Endothelial cell of umbilical vein (primary cell): ENCODE data around the gene ARHGEF7. TPM values are rescaled to one million over a fixed set of nuclear protein-coding genes. Genes with fewer than 3 reads are reported as not detected.

Experiments
- BruUV-seq: library from RNA; stranded (reverse); fragments of 400-500 nt; replicated peaks from 2 replicates; lab custom pipeline; 2021; lab: Mats Ljungman, UMichigan
- CTCF ChIA-PET: fragments of 300-600, 350-600 bp; sonication (Branson Sonifier 250); formaldehyde crosslinking; loops from one replicate; lab custom pipeline; 2021; ENCODE audit warnings: antibody characterized with exemption, inconsistent platforms; lab: Charles Lee
- POLR2A ChIA-PET: fragments of 300-600, 350-600 bp; sonication (Branson Sonifier 250); formaldehyde crosslinking; loops from one replicate; lab custom pipeline; 2021; ENCODE audit warnings: antibody characterized with exemption, inconsistent platforms; lab: Charles Lee
- DNase-seq: peaks from one replicate; pipeline ENCODE4 v3.0.0-alpha.2; 2011; ENCODE audit warnings: low read depth, low spot score
- FAIRE-seq: peaks from 2 replicates; lab custom pipeline; 2011; peaks lifted over from hg19 to GRCh38; lab: Jason Lieb, UNC
- H2AFZ ChIP-seq: 2 replicates; pipeline ENCODE4 v1.6.0; 2012; ENCODE audit warnings: low read depth, low read length, control low read depth, inconsistent platforms
- H3K27ac ChIP-seq: 2 replicates; pipeline ENCODE4 v1.5.1; 2011; ENCODE audit warnings: low read depth, mild to moderate bottlenecking, control low read depth, low read length, moderate library complexity; ENCODE audit not compliant: insufficient read depth
- H3K27me3 ChIP-seq, 2 experiments: 2 replicates each; pipeline versions ENCODE4 v1.6.0 to v1.6.1; 2011; ENCODE audit warnings: low read length in 2 of 2, mixed read lengths in 1 of 2; ENCODE audit not compliant: control insufficient read depth in 2 of 2, insufficient read depth in 2 of 2
- H3K36me3 ChIP-seq, 2 experiments: 2 replicates in 1 of 2; 3 replicates in 1 of 2; pipeline ENCODE4 v1.5.1; 2011; ENCODE audit warnings: low read length in 2 of 2, mild to moderate bottlenecking in 1 of 2, moderate library complexity in 1 of 2; ENCODE audit not compliant: control insufficient read depth in 2 of 2, insufficient read depth in 2 of 2; ENCODE audit errors: extremely low read depth in 1 of 2
- H3K4me1 ChIP-seq: 3 replicates; pipeline ENCODE4 v1.5.1; 2011; ENCODE audit warnings: mild to moderate bottlenecking, low read length; ENCODE audit not compliant: control insufficient read depth, insufficient read depth; ENCODE audit errors: extremely low read depth
- H3K4me2 ChIP-seq: 2 replicates; pipeline ENCODE4 v1.6.1; 2011; ENCODE audit warnings: low read length, control low read depth, mixed read lengths; ENCODE audit not compliant: insufficient read depth
- H3K4me3 ChIP-seq, 3 experiments: fragments of 200-600 bp in 1 of 3; sonication (generic), shearing (Covaris generic) in 1 of 3; replicated peaks in 1 of 3; 2 replicates each; pipeline ENCODE4 v1.5.1; 2011 to 2016; ENCODE audit warnings: control low read depth in 3 of 3, low read length in 3 of 3, mild to moderate bottlenecking in 2 of 3, inconsistent platforms in 1 of 3, low read depth in 1 of 3, moderate library complexity in 1 of 3; ENCODE audit not compliant: insufficient read depth in 1 of 3
- H3K79me2 ChIP-seq: 2 replicates; pipeline ENCODE4 v1.6.0; 2012; ENCODE audit warnings: low read length, inconsistent platforms; ENCODE audit not compliant: control insufficient read depth, insufficient read depth
- H3K9ac ChIP-seq: replicated peaks from 2 replicates; pipeline ENCODE3; 2011; ENCODE audit warnings: low read length, control low read depth; ENCODE audit not compliant: insufficient read depth; ENCODE audit errors: extremely low read depth
- H3K9me1 ChIP-seq: replicated peaks from 3 replicates; pipeline ENCODE4 v1.6.0; 2011; ENCODE audit warnings: mild to moderate bottlenecking, low read length; ENCODE audit not compliant: control insufficient read depth, insufficient read depth; ENCODE audit errors: extremely low read depth
- H3K9me3 ChIP-seq: replicated peaks from 2 replicates; pipeline ENCODE4 v1.5.1; 2012; ENCODE audit warnings: low read length, inconsistent platforms; ENCODE audit not compliant: control insufficient read depth, insufficient read depth
- H4K20me1 ChIP-seq: replicated peaks from 2 replicates; pipeline ENCODE3; 2011; ENCODE audit warnings: mild to moderate bottlenecking, low read length; ENCODE audit not compliant: control insufficient read depth, insufficient read depth; ENCODE audit errors: extremely low read depth
- CTCF ChIP-seq, 2 donors: IDR thresholded peaks; 1 replicate in 1 of 2; 2 replicates in 1 of 2; pipeline ENCODE4 v1.5.1; 2011; ENCODE audit warnings: low read length in 2 of 2, mild to moderate bottlenecking in 2 of 2, moderate library complexity in 2 of 2, control low read depth in 1 of 2, inconsistent platforms in 1 of 2, low read depth in 1 of 2; ENCODE audit not compliant: insufficient read depth in 1 of 2; ENCODE audit errors: extremely low read depth in 1 of 2
- EZH2 ChIP-seq: IDR thresholded peaks from 2 replicates; pipeline ENCODE4 v1.6.1; 2012; ENCODE audit warnings: borderline replicate concordance, low read depth, mild to moderate bottlenecking, moderate library complexity, low read length, inconsistent platforms; ENCODE audit not compliant: severe bottlenecking
- FOS ChIP-seq: IDR thresholded peaks from 2 replicates; pipeline ENCODE4 v1.6.1; 2011; ENCODE audit warnings: mild to moderate bottlenecking, low read length, moderate library complexity, borderline replicate concordance; ENCODE audit not compliant: insufficient read depth
- GATA2 ChIP-seq: IDR thresholded peaks from 2 replicates; pipeline ENCODE4 v1.7.0; 2011; ENCODE audit warnings: low read depth, mild to moderate bottlenecking, moderate library complexity, mixed read lengths, low read length; ENCODE audit not compliant: insufficient read length, insufficient read depth
- JUN ChIP-seq: IDR thresholded peaks from 2 replicates; pipeline ENCODE4 v1.6.1; 2011; ENCODE audit warnings: borderline replicate concordance, low read depth; ENCODE audit not compliant: insufficient read length, insufficient read depth
- MYC ChIP-seq: IDR thresholded peaks from one replicate; pipeline ENCODE4 v1.6.1; 2011; ENCODE audit warnings: mild to moderate bottlenecking, low read depth, low read length
- POLR2A ChIP-seq: IDR thresholded peaks from 2 replicates; pipeline ENCODE4 v1.6.1; 2012; ENCODE audit warnings: low read depth, mild to moderate bottlenecking, control low read depth, low read length
- POLR2AphosphoS5 ChIP-seq: IDR thresholded peaks from 2 replicates; pipeline ENCODE4 v1.6.1; 2012; ENCODE audit warnings: low read depth, mild to moderate bottlenecking, control low read depth, low read length, moderate library complexity; ENCODE audit not compliant: insufficient read depth
- dilution Hi-C: fragments of 300-500 bp; cut with MboI; formaldehyde crosslinking; loops from one replicate; pipeline ENCODE4 v1.15.0; 2019; ENCODE audit warnings: low sequenced_read_pairs; ENCODE audit not compliant: extremely low pct_ligation_motif_present
- intact Hi-C: fragments of 100-400 bp; cut with micrococcal nuclease; formaldehyde crosslinking; loops from one replicate; pipeline ENCODE4 v1.10.0; 2022
- polyA plus RNA-seq, 4 experiments: library from polyadenylated mRNA; depleted of rRNA in 3 of 4; stranded (reverse) in 3 of 4; unstranded in 1 of 4; fragments of >200 nt; gene quantifications; 2 replicates each; pipeline versions ENCODE4 v1.2.1 to v1.2.3, GENCODE V29; 2011 to 2012; ENCODE audit warnings: missing spikeins in 1 of 4
- total RNA-seq: library from RNA; stranded (reverse); gene quantifications from 2 replicates; pipeline ENCODE4 v1.2.3, GENCODE V29; 2021
- TF ChIP-seq, protein P1 (sequence below): IDR thresholded peaks from 2 replicates; pipeline ENCODE4 v1.6.1; 2011; ENCODE audit not compliant: insufficient read depth, insufficient read length

Gene ARHGEF7
- total and polyA plus RNA-seq, 2 donors (not counting 3 experiments of a cell fraction or from before 2014, with no cell fraction given), result 94.9 to 155 TPM

DNA sequence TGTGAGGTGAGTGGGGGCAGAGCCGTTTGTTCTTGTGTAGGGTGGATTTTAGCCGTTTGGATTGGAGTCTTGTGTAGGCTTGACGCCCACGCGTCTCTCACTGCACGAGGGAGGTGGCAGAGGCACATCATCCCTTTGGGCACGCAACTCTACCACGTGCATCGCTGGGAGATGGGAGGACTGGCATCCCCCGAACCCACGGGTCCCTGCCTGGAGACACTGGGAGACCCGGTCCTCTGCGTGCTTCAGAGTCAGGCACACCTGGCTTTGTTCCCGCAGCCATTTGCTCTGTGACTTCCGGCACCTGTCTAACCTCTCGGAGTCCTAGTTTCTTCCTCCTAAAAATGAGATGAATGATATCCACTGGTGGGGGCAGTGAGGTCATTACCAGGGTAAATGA is 6.4 kb downstream of the ARHGEF7 start:
- DNase-seq (no peak), FAIRE-seq (no peak)
- Histone ChIP-seq H3K27ac (no peak overlapping the region), H3K36me3 (no peaks in the 10 kb centered on the region), H3K79me2 (no peaks in the 10 kb centered on the region), H3K4me3 (no peak overlapping the region), H3K9ac (no peak overlapping the region), H3K9me3 (no peaks in the 10 kb centered on the region), H2AFZ (no peak overlapping the region), H3K4me2 (no peak overlapping the region), H3K9me1 (no peaks in the 10 kb centered on the region), H3K27me3 (peaks cover 36 to 40% of the 10 kb centered on the region in 2 experiments), H4K20me1 (no peaks in the 10 kb centered on the region), H3K4me1 (no peaks in the 10 kb centered on the region)
- POLR2A ChIA-PET, result no interaction called here
- dilution Hi-C loops, result no loop called here
- intact Hi-C loops, result no loop called here
- TF ChIP-seq EZH2 (no peak), JUN (no peak), GATA2 (no peak), POLR2AphosphoS5 (no peak), POLR2A (no peak), FOS (no peak), MYC (no peak), CTCF (IDR thresholded peaks at IDR 0.05; ENCODE audit: extremely low read depth in 1 of 2, insufficient read depth in 1 of 2, low read depth in 1 of 2, low read length in 2 of 2) (no peak)
- TF ChIP-seq, protein P1, sequence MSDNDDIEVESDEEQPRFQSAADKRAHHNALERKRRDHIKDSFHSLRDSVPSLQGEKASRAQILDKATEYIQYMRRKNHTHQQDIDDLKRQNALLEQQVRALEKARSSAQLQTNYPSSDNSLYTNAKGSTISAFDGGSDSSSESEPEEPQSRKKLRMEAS, result no peak
- CTCF ChIA-PET, result no interaction called here
- BruUV-seq, result no TSS peak
